Stimulated activated CD8-positive, alpha-beta memory T cell treated with anti-CD3 and anti-CD28 coated beads, Interleukin-7, amount 100 ng/mL, for 1 hour (primary cell): ENCODE data around the gene LYPD1.

Experiments used
- DNase-seq, 2 donors: peaks; one replicate each; pipeline ENCODE4 v3.0.0-alpha.2; 2020; ENCODE audit warnings: low read depth in 2 of 2

LYPD1 gene

GRCh38 chr2:132632000-132632649 lies 37.9 kb downstream of the LYPD1 start:
- DNase-seq = no peak

GRCh38 chr2:132627536-132627935 lies 42.5 kb downstream of the LYPD1 start:
- no peak for DNase-seq

GRCh38 chr2:132623096-132623839 lies 46.7 kb downstream of the LYPD1 start:
- no peak for DNase-seq

DNA sequence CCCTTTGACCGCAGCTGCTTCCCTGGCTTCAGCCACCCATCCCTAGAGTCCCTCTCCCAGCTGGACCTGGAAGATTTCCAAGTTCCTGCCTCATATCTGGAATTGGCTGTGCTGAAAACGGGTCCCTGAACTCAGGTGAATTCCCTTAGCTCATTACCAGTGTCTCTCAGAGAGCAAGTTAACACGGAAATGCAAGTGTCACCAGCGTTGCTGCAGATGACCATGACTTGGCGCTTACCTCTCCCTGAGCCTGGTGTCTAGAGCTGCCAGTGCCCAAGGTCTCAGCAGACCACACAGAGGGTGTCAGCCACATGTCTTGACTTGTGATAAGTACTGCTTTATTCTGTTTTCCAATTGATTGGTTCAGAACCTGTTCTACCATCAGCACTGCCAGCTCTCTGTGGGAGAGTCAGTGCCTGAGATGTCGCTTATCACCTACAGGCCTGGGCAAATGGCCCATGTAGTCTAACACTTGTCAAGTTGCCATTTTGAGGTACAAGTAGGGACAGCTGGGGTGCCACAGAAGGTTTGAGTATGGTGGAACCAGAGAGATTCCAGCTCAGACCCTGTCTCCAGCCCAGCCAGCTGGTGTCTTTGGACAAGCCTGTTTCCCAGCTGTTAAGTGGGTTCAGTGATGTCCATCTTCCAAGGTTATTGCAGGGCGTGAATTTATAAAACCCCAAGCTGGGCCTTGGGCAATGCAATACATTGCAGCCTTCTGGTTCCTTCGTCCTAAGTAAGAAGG lies 48.7 kb downstream of the LYPD1 start:
- DNase-seq = no peak

DNA sequence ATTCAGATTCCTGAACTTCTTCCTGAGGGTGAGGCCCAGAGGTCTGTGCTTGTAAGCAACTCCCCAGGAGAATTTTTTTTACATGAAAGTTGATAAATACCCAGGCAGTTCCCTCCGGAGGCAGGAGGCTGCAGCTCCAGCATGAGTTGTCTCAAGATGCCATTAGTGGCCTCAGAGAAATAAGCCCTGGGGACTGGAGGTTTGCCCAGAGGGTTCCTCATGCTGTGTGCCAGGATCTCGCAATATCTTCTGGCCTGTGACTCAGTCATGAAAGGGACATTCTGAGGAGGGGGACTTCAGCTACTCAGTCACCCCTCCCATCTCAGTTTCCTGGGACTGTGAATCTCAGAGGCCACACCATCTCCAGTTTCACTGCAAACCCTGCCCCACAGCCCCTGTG lies 49.9 kb downstream of the LYPD1 start:
- no peak for DNase-seq

- no peak for DNase-seq
Observed at GRCh38 chr2:132618734-132619133, 51.3 kb downstream of the LYPD1 start.

DNA sequence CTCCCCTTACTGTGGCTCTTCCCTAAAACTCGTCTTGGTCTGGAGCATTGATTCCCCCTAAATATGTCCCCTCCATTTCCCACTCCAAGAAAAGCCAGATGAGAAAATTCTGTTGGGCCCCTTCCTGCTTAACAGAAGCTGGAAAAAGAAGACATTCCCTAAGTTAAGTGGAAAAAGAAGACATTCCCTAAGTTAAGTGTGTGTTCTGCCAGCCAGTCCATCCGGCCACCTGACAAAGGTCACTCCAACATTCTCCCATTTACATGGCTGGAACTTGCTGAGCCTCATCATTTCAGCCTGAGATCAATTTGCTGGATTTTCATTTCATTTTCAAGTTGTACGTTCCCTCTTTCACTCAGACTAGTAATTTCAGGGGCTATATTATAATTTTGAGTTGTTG lies 52.0 kb downstream of the LYPD1 start:
- no peak for DNase-seq

GRCh38 chr2:132615329-132616085 lies 54.5 kb downstream of the LYPD1 start:
- DNase-seq = no peak

DNA sequence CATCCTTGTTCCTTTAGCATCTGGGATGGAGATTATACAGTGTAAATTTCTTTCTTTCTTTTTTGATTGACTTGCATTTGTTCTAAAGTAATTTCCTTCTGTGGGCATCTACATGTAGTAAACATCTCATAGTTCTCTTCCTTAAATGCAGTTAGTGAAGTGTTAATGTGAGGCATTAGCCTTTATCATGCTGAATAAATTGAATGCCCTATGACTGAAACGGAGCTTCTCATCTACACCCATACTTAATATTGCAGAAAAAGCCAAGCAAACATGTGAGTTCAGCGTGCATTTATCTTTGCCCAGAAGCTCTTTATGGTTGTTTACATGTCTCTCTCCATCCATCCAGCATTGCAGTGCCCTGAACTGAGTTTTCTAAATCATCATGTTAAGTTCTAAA lies 58.3 kb downstream of the LYPD1 start:
- DNase-seq = no peak

DNA sequence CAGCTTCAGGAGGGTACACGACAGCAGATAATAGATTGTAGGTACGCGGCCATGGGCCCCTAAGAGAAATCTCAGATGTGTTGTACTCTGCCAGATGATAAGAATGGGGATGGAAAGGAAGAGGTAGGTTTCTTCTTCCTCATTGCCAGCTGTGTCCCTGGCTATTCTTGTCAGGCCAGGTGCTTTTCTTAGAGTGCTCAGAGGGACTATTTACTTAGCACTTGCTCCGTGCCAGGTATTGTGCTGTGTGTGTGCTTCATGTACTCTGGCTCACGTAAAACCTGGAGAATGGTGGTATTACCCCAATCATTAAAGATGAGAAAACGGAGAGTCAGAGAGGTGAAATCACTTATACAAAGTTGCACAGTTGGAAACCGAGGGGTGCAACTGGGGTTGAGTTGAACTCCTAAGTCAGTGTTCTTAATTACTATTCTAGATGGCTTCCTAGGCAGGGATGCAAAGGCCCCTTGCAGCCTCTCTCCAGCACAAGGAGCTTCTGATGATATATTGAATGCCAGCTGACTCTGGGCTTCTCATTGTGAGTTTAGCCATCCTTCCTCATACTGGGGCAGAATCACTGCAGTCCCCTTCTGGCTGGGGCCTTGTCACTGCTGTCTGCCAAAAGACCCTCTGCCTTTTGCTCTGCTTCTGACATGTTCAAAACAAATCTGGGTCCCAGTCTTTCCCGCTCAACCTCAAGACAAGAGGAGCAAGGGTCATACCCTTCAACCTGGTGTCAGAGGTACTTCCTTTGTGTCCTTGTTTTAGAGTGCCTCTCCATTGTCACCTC lies 60.7 kb downstream of the LYPD1 start:
- DNase-seq = no peak

DNA sequence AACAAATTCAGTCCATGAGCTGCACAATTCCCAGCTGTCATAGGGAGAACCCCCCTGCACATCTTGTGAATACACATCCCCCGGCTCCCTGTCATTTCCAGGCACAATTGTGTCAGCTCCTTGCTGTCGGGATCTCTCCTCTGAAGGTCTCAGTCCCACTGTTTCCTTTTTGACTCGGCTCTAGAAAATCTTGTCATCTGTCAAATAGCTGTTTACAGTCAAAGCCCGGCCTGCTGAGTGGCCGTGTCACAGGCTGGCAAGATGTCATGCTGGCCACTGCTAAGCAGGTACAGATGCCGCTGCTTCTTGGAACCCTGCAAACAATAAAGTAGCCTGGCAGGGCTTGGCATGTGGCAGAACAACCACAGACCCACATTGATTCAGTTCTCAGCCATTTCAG lies 61.7 kb downstream of the LYPD1 start:
- no peak for DNase-seq

DNA sequence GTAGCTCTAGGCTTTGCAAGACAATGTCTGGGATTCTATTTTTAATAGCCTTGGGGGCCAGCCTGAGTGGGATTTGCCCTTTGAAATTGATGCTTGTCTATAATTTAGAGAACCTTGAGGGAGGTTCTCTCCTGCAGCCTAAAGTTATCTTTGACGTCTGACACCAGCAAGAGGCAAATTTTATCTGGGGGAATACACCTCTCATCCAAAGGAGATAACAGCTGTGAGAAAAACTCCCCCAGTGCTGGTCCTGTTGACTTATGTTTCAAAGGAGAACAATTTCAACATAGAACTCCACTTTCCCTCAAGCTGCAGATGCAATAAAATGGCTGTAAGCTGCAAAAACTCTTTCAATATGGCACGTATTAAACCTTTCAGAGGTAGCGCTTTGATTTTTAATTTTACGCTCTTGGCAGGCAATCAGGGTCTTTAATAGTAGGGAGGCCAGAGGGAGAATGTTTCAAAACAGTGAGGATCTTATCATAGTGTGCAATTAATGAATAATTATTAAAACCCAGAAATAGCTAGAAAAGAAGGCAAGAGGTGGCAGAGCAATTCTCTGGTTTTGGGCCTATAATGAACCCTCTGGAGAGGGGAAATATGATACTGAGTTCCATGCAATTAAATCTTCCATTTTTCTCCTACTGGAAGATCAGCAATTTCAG lies 62.4 kb downstream of the LYPD1 start:
- DNase-seq = no peak

DNA sequence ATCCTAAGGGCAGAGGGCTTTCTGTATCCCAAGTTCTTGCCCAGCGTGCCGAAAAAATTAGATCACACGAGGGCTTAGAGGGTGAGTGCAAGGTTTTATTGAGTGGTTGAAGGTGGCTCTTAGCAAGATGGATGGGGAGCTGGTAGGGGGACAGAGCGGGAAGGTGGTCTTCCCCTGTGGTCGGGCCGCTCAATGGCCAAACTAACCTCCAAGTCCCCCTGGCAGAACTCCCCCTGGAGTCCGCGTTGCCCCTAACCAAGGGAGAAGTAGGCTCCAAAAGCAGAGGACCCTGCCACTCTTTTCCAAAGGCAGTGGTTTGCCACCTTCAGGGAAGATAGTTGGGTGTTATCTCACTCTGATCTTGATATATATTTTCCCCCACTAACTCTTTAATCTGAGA lies 63.4 kb downstream of the LYPD1 start:
- no peak for DNase-seq

- DNase-seq = no peak
Observed at GRCh38 chr2:132605236-132606180, 64.5 kb downstream of the LYPD1 start.

DNA sequence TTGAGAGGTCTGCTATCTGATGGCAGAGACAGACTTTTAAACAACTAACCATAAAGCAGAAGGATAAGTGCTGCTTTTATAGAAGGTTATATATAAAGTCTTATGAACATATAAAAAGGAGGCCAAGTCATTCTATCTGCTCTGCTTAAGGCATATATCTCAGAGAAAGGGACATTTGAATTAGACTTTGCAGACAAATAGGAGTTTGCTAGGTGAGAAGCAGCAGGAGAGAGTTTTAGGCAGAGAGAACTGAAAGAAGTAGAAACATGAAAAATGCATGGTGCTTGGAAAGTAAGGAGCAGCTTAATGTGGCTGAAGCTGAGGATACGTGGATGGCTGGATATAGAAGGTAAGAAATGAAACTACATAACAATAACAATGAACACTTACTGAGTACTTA lies 65.4 kb downstream of the LYPD1 start:
- no peak for DNase-seq

DNA sequence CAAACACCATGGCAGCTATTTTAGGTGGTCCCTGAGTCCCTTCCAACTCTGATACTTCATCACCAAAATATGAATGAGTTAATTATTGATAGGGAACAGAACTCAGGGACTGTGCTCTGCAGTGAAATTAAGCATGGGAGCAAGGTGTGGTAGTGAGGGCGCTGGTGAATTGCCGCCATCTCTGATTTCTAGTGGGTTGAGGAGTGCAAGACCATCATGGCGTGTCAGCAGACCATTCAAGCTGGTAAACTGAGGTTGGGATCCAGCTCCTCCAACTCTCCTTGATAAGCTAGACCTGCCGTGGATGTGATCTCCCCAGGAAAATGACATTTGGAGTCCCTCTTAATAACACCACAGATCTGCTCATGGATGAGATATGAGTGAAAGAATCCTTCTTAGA lies 70.4 kb downstream of the LYPD1 start:
- no peak for DNase-seq

GRCh38 chr2:132598536-132598935 lies 71.5 kb downstream of the LYPD1 start:
- DNase-seq = no peak

DNA sequence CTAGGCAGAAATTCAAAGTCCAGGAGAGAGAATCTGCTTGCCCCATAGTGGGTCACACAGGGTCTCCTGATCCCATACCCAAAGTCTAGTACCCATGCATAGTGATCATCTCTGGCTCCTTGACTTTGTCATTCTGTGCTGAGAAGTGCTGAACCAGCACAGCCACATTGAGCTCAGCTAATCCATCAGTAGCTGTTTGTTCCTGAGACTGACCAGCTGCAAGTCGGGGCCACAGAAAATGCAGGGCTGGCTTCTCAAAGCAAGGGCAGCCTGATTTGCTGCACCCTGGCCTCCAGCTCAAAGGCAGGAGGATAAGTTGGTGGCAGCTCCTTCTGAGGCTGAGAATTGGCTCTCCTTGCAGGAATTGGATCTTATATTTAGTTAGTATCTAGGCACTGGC lies 72.2 kb downstream of the LYPD1 start:
- no peak for DNase-seq

DNA sequence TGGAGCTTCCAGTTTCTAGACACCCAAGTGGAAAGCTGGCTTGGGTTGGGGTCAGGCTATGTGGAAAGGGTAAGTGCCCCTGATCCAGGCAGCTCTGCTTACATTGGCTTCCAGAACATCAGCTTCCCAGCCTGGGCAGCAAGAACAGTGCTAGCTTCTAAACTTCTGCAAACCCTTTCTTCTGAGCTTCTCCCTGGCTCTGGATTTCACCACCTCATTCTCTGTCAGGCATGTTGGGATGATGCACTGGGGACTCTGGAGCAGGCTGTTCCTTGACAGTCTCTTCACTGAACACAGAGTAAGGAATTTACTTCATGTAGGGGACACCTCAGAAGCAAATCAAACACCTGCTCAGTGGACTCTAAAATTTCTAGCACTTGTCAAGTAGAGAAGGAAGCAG lies 72.8 kb downstream of the LYPD1 start:
- DNase-seq = no peak

GRCh38 chr2:132595693-132596092 lies 74.3 kb downstream of the LYPD1 start:
- DNase-seq = no peak
